ENCODE measurements around the gene YIF1A.

DNA sequence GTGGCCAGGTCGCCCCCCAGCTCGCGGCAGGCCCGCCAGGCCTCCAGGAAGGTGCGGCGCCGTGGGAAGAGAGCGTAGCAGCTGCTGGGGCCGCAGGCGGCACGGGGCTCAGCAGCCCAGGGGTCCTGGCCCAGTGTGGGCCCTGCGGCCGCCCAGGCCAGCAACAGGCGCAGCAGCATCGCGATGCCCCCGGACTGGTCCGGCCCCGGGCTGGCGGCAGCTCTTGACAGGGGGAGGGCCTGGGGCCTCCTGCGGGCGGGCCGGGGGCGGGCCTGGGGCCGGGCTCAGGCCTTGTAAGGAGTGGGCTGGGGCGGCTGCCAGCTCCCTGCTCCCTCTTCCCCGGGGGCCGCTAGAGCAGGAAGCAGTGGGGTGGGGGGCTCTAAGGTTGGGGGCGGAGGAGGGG, 27.9 kb upstream of the YIF1A start, which contains the start of gene CD248:
- TF ChIP-seq SP1 (IDR thresholded peaks at IDR 0.05) (no peak), YY1 (IDR thresholded peaks at IDR 0.05) (no peak), RAD21 (IDR thresholded peaks at IDR 0.05) (no peak), HNF4G (IDR thresholded peaks at IDR 0.05) (no peak), FOXA1 (IDR thresholded peaks at IDR 0.05) (no peak), RXRA (IDR thresholded peaks at IDR 0.05) (no peak), JUND (IDR thresholded peaks at IDR 0.05) (no peak)
- TF ChIP-seq, protein P1, sequence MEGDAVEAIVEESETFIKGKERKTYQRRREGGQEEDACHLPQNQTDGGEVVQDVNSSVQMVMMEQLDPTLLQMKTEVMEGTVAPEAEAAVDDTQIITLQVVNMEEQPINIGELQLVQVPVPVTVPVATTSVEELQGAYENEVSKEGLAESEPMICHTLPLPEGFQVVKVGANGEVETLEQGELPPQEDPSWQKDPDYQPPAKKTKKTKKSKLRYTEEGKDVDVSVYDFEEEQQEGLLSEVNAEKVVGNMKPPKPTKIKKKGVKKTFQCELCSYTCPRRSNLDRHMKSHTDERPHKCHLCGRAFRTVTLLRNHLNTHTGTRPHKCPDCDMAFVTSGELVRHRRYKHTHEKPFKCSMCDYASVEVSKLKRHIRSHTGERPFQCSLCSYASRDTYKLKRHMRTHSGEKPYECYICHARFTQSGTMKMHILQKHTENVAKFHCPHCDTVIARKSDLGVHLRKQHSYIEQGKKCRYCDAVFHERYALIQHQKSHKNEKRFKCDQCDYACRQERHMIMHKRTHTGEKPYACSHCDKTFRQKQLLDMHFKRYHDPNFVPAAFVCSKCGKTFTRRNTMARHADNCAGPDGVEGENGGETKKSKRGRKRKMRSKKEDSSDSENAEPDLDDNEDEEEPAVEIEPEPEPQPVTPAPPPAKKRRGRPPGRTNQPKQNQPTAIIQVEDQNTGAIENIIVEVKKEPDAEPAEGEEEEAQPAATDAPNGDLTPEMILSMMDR (IDR thresholded peaks at IDR 0.05; ENCODE audit: low read depth, low read length, missing input control), result no peak
- TF ChIP-seq, protein P2, sequence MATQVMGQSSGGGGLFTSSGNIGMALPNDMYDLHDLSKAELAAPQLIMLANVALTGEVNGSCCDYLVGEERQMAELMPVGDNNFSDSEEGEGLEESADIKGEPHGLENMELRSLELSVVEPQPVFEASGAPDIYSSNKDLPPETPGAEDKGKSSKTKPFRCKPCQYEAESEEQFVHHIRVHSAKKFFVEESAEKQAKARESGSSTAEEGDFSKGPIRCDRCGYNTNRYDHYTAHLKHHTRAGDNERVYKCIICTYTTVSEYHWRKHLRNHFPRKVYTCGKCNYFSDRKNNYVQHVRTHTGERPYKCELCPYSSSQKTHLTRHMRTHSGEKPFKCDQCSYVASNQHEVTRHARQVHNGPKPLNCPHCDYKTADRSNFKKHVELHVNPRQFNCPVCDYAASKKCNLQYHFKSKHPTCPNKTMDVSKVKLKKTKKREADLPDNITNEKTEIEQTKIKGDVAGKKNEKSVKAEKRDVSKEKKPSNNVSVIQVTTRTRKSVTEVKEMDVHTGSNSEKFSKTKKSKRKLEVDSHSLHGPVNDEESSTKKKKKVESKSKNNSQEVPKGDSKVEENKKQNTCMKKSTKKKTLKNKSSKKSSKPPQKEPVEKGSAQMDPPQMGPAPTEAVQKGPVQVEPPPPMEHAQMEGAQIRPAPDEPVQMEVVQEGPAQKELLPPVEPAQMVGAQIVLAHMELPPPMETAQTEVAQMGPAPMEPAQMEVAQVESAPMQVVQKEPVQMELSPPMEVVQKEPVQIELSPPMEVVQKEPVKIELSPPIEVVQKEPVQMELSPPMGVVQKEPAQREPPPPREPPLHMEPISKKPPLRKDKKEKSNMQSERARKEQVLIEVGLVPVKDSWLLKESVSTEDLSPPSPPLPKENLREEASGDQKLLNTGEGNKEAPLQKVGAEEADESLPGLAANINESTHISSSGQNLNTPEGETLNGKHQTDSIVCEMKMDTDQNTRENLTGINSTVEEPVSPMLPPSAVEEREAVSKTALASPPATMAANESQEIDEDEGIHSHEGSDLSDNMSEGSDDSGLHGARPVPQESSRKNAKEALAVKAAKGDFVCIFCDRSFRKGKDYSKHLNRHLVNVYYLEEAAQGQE (IDR thresholded peaks at IDR 0.05), result no peak
- TF ChIP-seq, protein P3, sequence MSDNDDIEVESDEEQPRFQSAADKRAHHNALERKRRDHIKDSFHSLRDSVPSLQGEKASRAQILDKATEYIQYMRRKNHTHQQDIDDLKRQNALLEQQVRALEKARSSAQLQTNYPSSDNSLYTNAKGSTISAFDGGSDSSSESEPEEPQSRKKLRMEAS (IDR thresholded peaks at IDR 0.05), result no peak
